Panc1 (cell line): Measurements from ENCODE around the gene MCF2L2.

Experiments
- POLR2AphosphoS5 ChIP-seq: IDR thresholded peaks from 2 replicates; pipeline ENCODE4 v1.6.1; 2012; ENCODE audit warnings: mild to moderate bottlenecking, low read depth, low read length, moderate library complexity
- SIN3A ChIP-seq: IDR thresholded peaks from 2 replicates; pipeline ENCODE4 v1.6.1; 2012; ENCODE audit warnings: low read depth, mild to moderate bottlenecking, low read length, moderate library complexity, borderline replicate concordance; ENCODE audit not compliant: insufficient read depth
- TCF7L2 ChIP-seq: IDR thresholded peaks from 2 replicates; pipeline ENCODE4 v1.6.1; 2011; ENCODE audit warnings: mild to moderate bottlenecking, low read depth, low read length, inconsistent platforms
- TF ChIP-seq, protein P1 (sequence below): fragments of 450-650 bp; IDR thresholded peaks from 2 replicates; pipeline ENCODE4 v1.5.1; 2017; ENCODE audit warnings: mild to moderate bottlenecking
- TF ChIP-seq, protein P2 (sequence below), 2 experiments: IDR thresholded peaks; 2 replicates each; pipeline ENCODE4 v1.6.1; 2011 to 2012; ENCODE audit warnings: low read depth in 2 of 2, control low read depth in 1 of 2, low read length in 1 of 2, mild to moderate bottlenecking in 1 of 2, moderate library complexity in 1 of 2; ENCODE audit not compliant: insufficient read depth in 1 of 2

DNA sequence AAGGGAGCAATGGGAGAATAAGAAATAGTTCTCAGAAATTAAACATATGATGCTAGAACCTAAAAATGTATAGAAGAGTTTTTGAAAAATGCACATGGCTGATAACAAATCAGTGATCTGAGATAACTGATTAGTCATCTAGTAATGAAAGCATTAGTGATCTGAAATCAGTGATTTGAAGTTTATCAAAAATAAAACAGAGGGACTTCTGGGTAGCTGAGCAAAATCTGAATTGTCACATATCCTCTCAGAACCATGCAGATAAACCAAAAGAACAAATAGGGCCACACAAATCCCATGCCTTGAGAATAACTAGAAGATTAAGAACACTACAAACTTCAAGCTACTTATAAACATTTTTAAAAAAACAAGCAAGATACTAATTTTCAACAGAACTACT lies 71.5 kb downstream of the MCF2L2 start:
- TF ChIP-seq POLR2AphosphoS5: no peak
- TF ChIP-seq, protein P1, sequence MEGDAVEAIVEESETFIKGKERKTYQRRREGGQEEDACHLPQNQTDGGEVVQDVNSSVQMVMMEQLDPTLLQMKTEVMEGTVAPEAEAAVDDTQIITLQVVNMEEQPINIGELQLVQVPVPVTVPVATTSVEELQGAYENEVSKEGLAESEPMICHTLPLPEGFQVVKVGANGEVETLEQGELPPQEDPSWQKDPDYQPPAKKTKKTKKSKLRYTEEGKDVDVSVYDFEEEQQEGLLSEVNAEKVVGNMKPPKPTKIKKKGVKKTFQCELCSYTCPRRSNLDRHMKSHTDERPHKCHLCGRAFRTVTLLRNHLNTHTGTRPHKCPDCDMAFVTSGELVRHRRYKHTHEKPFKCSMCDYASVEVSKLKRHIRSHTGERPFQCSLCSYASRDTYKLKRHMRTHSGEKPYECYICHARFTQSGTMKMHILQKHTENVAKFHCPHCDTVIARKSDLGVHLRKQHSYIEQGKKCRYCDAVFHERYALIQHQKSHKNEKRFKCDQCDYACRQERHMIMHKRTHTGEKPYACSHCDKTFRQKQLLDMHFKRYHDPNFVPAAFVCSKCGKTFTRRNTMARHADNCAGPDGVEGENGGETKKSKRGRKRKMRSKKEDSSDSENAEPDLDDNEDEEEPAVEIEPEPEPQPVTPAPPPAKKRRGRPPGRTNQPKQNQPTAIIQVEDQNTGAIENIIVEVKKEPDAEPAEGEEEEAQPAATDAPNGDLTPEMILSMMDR: no peak
- no peak for TF ChIP-seq SIN3A
- TF ChIP-seq, protein P2, sequence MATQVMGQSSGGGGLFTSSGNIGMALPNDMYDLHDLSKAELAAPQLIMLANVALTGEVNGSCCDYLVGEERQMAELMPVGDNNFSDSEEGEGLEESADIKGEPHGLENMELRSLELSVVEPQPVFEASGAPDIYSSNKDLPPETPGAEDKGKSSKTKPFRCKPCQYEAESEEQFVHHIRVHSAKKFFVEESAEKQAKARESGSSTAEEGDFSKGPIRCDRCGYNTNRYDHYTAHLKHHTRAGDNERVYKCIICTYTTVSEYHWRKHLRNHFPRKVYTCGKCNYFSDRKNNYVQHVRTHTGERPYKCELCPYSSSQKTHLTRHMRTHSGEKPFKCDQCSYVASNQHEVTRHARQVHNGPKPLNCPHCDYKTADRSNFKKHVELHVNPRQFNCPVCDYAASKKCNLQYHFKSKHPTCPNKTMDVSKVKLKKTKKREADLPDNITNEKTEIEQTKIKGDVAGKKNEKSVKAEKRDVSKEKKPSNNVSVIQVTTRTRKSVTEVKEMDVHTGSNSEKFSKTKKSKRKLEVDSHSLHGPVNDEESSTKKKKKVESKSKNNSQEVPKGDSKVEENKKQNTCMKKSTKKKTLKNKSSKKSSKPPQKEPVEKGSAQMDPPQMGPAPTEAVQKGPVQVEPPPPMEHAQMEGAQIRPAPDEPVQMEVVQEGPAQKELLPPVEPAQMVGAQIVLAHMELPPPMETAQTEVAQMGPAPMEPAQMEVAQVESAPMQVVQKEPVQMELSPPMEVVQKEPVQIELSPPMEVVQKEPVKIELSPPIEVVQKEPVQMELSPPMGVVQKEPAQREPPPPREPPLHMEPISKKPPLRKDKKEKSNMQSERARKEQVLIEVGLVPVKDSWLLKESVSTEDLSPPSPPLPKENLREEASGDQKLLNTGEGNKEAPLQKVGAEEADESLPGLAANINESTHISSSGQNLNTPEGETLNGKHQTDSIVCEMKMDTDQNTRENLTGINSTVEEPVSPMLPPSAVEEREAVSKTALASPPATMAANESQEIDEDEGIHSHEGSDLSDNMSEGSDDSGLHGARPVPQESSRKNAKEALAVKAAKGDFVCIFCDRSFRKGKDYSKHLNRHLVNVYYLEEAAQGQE (IDR thresholded peaks at IDR 0.05; ENCODE audit: insufficient read depth in 1 of 2, low read depth in 2 of 2, low read length in 1 of 2): no peak
- TF ChIP-seq TCF7L2: no peak
